ENCODE data around the gene GPATCH8. TPM values are rescaled to one million over a fixed set of nuclear protein-coding genes. Genes with fewer than 3 reads are reported as not detected.

Gene GPATCH8
- total and polyA plus RNA-seq, 2 donors (not counting 3 experiments of a cell fraction or from before 2014, with no cell fraction given), result 14.6 to 35.3 TPM

GRCh38 chr17:44424828-44425461 is 78.3 kb downstream of the GPATCH8 start:
- TF ChIP-seq EZH2 (IDR thresholded peaks at IDR 0.05; ENCODE audit: borderline replicate concordance, low read depth, low read length, severe bottlenecking) (no peak), GATA2 (IDR thresholded peaks at IDR 0.05; ENCODE audit: insufficient read depth, insufficient read length, low read depth, low read length) (no peak), POLR2A (IDR thresholded peaks at IDR 0.05; ENCODE audit: low read depth, low read length) (no peak), FOS (IDR thresholded peaks at IDR 0.05; ENCODE audit: borderline replicate concordance, insufficient read depth, low read length) (no peak), MYC (IDR thresholded peaks at IDR 0.05; ENCODE audit: low read depth, low read length) (no peak), POLR2AphosphoS5 (IDR thresholded peaks at IDR 0.05; ENCODE audit: insufficient read depth, low read depth, low read length) (no peak), JUN (IDR thresholded peaks at IDR 0.05; ENCODE audit: borderline replicate concordance, insufficient read depth, insufficient read length, low read depth) (no peak)
- TF ChIP-seq, protein P1, sequence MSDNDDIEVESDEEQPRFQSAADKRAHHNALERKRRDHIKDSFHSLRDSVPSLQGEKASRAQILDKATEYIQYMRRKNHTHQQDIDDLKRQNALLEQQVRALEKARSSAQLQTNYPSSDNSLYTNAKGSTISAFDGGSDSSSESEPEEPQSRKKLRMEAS (IDR thresholded peaks at IDR 0.05; ENCODE audit: insufficient read depth, insufficient read length), result no peak
- TF ChIP-seq, protein P2, sequence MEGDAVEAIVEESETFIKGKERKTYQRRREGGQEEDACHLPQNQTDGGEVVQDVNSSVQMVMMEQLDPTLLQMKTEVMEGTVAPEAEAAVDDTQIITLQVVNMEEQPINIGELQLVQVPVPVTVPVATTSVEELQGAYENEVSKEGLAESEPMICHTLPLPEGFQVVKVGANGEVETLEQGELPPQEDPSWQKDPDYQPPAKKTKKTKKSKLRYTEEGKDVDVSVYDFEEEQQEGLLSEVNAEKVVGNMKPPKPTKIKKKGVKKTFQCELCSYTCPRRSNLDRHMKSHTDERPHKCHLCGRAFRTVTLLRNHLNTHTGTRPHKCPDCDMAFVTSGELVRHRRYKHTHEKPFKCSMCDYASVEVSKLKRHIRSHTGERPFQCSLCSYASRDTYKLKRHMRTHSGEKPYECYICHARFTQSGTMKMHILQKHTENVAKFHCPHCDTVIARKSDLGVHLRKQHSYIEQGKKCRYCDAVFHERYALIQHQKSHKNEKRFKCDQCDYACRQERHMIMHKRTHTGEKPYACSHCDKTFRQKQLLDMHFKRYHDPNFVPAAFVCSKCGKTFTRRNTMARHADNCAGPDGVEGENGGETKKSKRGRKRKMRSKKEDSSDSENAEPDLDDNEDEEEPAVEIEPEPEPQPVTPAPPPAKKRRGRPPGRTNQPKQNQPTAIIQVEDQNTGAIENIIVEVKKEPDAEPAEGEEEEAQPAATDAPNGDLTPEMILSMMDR (IDR thresholded peaks at IDR 0.05; ENCODE audit: extremely low read depth in 1 of 2, insufficient read depth in 1 of 2, low read depth in 1 of 2, low read length in 2 of 2), result no peak
- Histone ChIP-seq H3K9ac (replicated peaks; ENCODE audit: extremely low read depth, insufficient read depth, low read length) (no peak overlapping the region), H3K27ac (ENCODE audit: insufficient read depth, low read depth, low read length) (no peak overlapping the region), H3K9me3 (replicated peaks; ENCODE audit: control insufficient read depth, insufficient read depth, low read length) (no peaks in the 10 kb centered on the region), H3K9me1 (replicated peaks; ENCODE audit: control insufficient read depth, extremely low read depth, insufficient read depth, low read length) (no peaks in the 10 kb centered on the region), H3K4me1 (ENCODE audit: control insufficient read depth, extremely low read depth, insufficient read depth, low read length) (no peaks in the 10 kb centered on the region), H3K4me3 (replicated peaks in 1 of 3; ENCODE audit: insufficient read depth in 1 of 3, low read depth in 1 of 3, low read length in 3 of 3) (no peak overlapping the region), H4K20me1 (replicated peaks; ENCODE audit: control insufficient read depth, extremely low read depth, insufficient read depth, low read length) (no peaks in the 10 kb centered on the region), H3K36me3 (ENCODE audit: control insufficient read depth in 2 of 2, extremely low read depth in 1 of 2, insufficient read depth in 2 of 2, low read length in 2 of 2) (peaks cover 0 to 4% of the 10 kb centered on the region in 2 experiments), H3K79me2 (ENCODE audit: control insufficient read depth, insufficient read depth, low read length) (no peaks in the 10 kb centered on the region), H3K27me3 (ENCODE audit: control insufficient read depth in 2 of 2, insufficient read depth in 2 of 2, low read length in 2 of 2) (no peaks in the 10 kb centered on the region), H3K4me2 (ENCODE audit: insufficient read depth, low read length) (no peak overlapping the region), H2AFZ (ENCODE audit: low read depth, low read length) (no peak overlapping the region)
- FAIRE-seq (no peak), DNase-seq (ENCODE audit: low read depth, low spot score) (no peak)
- BruUV-seq (replicated peaks), result no TSS peak
- intact Hi-C loops (cut with micrococcal nuclease) (no loop called here), dilution Hi-C loops (cut with MboI; ENCODE audit: extremely low pct_ligation_motif_present, low sequenced_read_pairs) (no loop called here)
- CTCF ChIA-PET, result interaction anchor here (0.8 kb wide), 1 partner anchor 214 kb away, joined by 3 read pairs; no protein-coding TSS in a partner anchor
- POLR2A ChIA-PET, result no interaction called here

Data from endothelial cell of umbilical vein (primary cell).